T follicular helper cell (primary cell): ENCODE data around the gene SCLT1.
"Not testable (repeated sequence)": the region's sequence is repeated elsewhere in the genome, so short reads cannot be mapped to it uniquely, and the experiment has no call there.

ENCODE experiments used
- DNase-seq: peaks from one replicate; pipeline ENCODE4 v3.0.0-alpha.2; 2020; ENCODE audit warnings: low read depth

SCLT1 gene

GRCh38 chr4:129077326-129077725, 16.0 kb downstream of the SCLT1 start:
- DNase-seq = no peak

GRCh38 chr4:129069537-129069936, 23.8 kb downstream of the SCLT1 start:
- not testable (repeated sequence) for DNase-seq

GRCh38 chr4:129064717-129065116, 28.6 kb downstream of the SCLT1 start:
- DNase-seq = no peak

DNA sequence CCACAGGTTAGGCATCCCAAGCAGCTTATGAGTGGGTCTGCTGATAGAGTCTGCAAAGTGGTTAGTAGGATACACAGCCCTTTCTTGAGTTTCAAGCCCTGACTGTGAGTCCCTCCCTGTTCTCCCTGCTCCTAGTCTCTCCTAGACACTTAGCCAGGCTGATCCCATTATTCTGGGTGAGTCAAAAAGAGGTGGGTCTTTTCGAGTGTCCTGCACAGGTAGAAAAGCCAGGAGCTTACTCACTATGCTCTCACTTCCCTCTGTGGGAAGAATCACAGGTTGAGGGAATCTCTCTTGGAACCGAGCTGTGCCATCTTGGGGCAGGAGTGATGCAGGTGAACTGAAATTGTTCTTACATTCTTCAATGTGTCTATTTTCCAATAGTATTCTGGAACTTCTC, 29.7 kb downstream of the SCLT1 start:
- DNase-seq = no peak

GRCh38 chr4:129062580-129062979, 30.8 kb downstream of the SCLT1 start:
- no peak for DNase-seq

DNA sequence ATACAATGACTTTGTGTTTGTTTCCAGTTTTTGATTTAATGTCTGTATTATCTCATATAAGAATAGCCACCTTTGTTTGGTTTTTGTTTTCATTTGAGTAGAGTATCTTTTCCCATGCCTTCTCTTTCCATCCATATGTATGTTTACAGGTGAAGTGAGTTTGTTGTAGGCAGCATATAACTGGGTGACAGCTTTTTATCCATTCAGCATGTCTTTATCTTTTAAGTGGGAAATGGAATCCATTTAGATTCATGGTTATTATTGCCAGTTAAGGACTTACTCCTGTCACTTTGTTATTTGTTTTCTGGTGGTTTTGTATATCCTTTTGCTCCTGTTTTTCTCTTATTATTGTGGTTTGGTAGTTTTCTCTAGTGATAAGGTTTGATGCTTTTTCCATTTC, 34.3 kb downstream of the SCLT1 start:
- no peak for DNase-seq

DNA sequence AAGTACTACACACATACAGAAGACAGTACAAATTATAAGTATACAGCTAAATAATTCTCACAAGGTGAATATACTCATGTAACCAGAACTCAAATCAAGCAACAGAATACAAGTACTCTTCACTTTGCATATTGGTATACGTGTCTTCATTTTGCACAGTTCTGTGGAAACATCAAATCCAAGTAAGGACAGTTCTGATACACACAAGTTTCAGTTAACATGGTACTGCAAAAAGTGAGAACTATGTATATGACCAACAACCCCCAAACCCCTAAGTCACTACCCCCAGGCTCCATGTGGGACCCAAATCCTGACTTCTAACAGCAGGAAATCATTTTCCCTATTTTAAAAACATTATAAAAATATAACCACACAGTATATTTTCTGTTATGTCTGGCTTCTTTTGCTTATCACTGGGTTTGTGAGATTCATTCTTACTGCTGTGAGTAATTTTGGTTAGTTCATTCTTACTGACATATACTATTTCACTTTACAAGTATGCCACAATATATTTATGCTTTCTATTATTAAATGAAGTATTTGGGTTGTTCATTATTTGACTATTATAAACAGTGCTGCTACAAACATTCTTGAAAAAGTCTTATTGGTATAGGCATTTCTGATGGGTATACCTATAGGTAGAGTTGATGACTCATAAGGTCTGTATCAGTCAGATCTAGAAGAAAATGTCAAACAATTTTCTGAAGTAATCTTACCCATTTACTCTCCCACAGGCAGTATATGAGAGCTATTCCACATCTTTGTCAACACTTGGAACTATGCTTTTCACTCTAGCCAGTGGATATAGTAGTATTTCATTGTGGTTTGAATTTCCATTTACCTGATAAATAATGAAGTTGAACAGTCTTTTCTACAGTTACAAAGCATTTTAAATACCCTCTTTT, 47.0 kb downstream of the SCLT1 start:
- DNase-seq = no peak

GRCh38 chr4:129043523-129043922, 49.8 kb downstream of the SCLT1 start:
- DNase-seq = no peak

GRCh38 chr4:129040471-129040870, 52.9 kb downstream of the SCLT1 start:
- DNase-seq = no peak

- DNase-seq = no peak
These were observed 56.2 kb downstream of the SCLT1 start for GRCh38 chr4:129037093-129037492.

- no peak for DNase-seq
These were observed 78.5 kb downstream of the SCLT1 start for GRCh38 chr4:129014566-129015509.

GRCh38 chr4:129008096-129008495, 85.2 kb downstream of the SCLT1 start:
- DNase-seq = no peak

DNA sequence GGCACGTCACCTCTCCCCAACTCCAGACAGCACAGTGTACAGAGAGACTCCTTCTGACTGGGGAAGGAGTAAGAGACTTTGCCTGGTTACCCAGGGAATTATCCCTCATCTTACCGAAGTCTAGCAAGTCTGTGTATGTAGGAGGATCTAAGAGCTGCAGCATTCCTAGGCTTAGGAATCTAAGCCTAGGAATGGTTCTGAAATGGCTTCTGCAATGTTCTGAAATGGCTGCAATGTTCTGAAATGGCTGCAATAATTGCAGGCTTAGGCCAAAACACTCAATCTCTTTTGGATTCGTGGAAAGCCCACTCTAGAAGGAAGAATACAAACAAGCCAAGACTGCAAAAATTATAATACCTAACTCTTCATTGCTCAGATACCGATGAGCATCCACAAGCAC, 106.4 kb downstream of the SCLT1 start:
- DNase-seq = no peak

GRCh38 chr4:128986019-128986418, 107.3 kb downstream of the SCLT1 start:
- DNase-seq = no peak

- no peak for DNase-seq
These were observed 109.4 kb downstream of the SCLT1 start for GRCh38 chr4:128983771-128984485.

DNA sequence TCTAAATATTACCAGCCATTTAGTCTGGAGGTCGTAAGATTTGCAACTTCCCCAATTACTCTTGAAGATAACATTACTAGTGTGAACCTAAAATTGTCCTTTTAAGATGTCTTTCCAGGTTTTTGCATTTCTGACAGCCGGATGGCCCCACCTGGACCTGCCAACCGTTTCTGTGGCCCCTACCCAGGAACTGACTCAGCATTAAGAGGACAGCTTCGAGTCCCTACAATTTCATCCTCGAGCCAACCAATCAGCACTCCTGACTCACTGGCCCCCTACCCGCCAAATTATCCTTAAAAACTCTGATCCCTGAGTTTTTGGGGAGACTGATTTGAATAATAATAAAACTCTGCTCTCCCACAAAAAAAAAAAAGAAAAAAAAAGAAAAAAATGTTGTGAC, 112.0 kb downstream of the SCLT1 start:
- DNase-seq = no peak

GRCh38 chr4:128980816-128981326, 112.5 kb downstream of the SCLT1 start:
- no peak for DNase-seq

DNA sequence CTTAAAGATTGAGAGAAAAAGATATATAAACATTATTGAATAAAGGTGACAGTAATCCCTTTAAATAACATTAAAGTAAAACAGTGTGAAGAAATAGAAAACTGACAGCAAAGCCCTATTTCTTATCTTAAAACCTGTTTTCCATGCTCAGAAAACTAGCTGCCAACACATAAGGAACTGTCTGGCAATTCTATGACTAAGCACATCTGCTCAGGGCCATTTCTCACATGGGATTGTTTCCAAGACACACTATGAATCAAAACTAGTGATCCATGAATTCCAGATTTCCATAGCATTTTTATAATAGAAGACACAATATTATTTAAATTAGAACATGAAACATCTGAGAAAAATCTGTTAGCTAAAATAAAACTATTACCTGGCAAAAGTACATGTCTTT, 113.4 kb downstream of the SCLT1 start:
- DNase-seq = no peak

DNA sequence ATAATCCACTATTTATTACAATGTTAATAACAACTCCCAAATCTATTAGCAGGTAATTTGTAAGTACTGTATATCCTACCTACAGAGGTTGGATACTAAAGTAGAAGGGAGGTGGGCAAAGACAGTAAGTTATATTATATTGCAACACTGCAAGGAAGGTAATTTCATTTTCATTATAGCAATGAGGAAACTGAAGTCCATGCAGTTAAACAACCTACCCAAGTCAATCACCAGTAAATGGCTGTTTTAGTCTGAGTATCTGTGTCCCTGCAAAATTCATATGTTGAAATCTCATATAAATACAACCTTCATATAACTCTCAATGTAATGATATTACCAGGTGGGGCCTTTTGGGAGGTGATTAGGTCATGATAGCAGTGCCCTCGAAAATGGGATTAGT, 114.4 kb downstream of the SCLT1 start:
- no peak for DNase-seq

- no peak for DNase-seq
These were observed 119.2 kb downstream of the SCLT1 start for GRCh38 chr4:128974136-128974581.

GRCh38 chr4:128973384-128973783, 120.0 kb downstream of the SCLT1 start:
- no peak for DNase-seq

DNA sequence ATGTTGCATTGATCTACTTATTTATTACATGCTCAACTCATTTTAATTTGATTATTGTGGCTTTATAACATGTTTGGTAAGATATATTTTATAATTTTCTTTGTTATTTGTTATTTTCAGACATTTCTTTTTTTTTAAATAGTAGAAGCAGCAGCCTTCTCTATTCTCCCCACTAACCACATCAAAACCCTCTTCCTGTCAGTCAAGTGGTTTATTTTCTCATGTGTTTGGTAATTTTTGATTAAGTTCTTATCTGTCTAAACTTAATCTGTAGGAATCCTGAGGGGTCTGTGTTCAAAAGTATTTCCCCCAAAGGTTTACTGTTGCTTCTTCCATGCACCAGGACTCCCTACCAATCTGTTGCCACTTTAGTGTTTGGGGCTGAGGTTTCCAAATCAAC, 131.9 kb downstream of the SCLT1 start:
- no peak for DNase-seq
